K562 (cell line): ENCODE results near the gene PIH1D1. TPM values are rescaled to one million over a fixed set of nuclear protein-coding genes. Genes with fewer than 3 reads are reported as not detected.

ENCODE experiments used
- SMARCE1 ChIP-seq: fragments of 450-650 bp; IDR thresholded peaks from 2 replicates; pipeline ENCODE4 v1.7.1; 2016; ENCODE audit warnings: mild to moderate bottlenecking
- SP1 ChIP-seq: sonication (generic); formaldehyde crosslinking; IDR thresholded peaks from 2 replicates; pipeline ENCODE4 v1.8.1; 2022; ENCODE audit warnings: mild to moderate bottlenecking, missing genetic modification reagents
- ZNF239 ChIP-seq: fragments of 250-450 bp; sonication (Bioruptor Pico); IDR thresholded peaks from 2 replicates; pipeline ENCODE4 v1.4.0; 2020; ENCODE audit warnings: mild to moderate bottlenecking
- ZNF695 ChIP-seq: fragments of 450-650 bp; formaldehyde crosslinking; IDR thresholded peaks from 2 replicates; pipeline ENCODE4 v1.4.0; 2020; ENCODE audit warnings: mild to moderate bottlenecking, moderate library complexity
- polyA plus RNA-seq, 8 experiments: library from polyadenylated mRNA; depleted of rRNA in 4 of 8; stranded (reverse) in 5 of 8; unstranded in 3 of 8; fragments of >200 nt; fragmentation: Nextera tagmentation in 2 of 8; fragmentation: Illumina TruSeq in 1 of 8; extraction: Ambion mirVana in 2 of 8; extraction: Trizol in 1 of 8; gene quantifications; 2 replicates each; pipeline versions ENCODE4 v1.2.1 to v1.2.3, GENCODE V29; 2011 to 2014; ENCODE audit warnings: inconsistent platforms in 1 of 8, missing spikeins in 1 of 8
- total RNA-seq, 7 experiments: library from RNA; depleted of rRNA in 6 of 7; stranded (reverse); fragments of >200 nt in 6 of 7; fragmentation: Illumina TruSeq in 2 of 7; extraction: Trizol in 2 of 7; gene quantifications; 2 replicates each; pipeline versions ENCODE4 v1.2.1 to v1.2.3, GENCODE V29; 2011 to 2021; ENCODE audit warnings: low replicate concordance in 1 of 7
- TF ChIP-seq, protein P1 (sequence below), 2 experiments: fragments of 450-650 bp; formaldehyde crosslinking in 1 of 2; IDR thresholded peaks; 2 replicates each; pipeline versions ENCODE4 v1.4.0 to v1.6.1; 2014 to 2020; ENCODE audit warnings: mild to moderate bottlenecking in 2 of 2, borderline replicate concordance in 1 of 2, low read depth in 1 of 2
- TF ChIP-seq, protein P2 (sequence below), 2 experiments: fragments of 200-800 bp in 1 of 2; sonication (Bioruptor generic) in 1 of 2; sonication (generic) in 1 of 2; formaldehyde crosslinking in 1 of 2; IDR thresholded peaks in 1 of 2; conservative IDR thresholded peaks in 1 of 2; 2 replicates each; pipeline versions ENCODE4 v1.5.0 to v1.6.1; 2016 to 2020; ENCODE audit warnings: missing compliant biosample characterization in 1 of 2, missing genetic modification characterization in 1 of 2, missing genetic modification reagents in 1 of 2
- TF ChIP-seq, protein P3 (sequence below): fragments of 450-650 bp; conservative IDR thresholded peaks from 2 replicates; pipeline ENCODE4 v1.6.1; 2016; ENCODE audit warnings: missing genetic modification characterization, low read depth, mild to moderate bottlenecking, missing compliant biosample characterization, moderate library complexity

Gene PIH1D1
- total and polyA plus RNA-seq, 9 of the 15 experiments (the other 6 are each of a cell fraction or from before 2014, with no cell fraction given), result 26.5 to 224 (median 137) TPM

DNA sequence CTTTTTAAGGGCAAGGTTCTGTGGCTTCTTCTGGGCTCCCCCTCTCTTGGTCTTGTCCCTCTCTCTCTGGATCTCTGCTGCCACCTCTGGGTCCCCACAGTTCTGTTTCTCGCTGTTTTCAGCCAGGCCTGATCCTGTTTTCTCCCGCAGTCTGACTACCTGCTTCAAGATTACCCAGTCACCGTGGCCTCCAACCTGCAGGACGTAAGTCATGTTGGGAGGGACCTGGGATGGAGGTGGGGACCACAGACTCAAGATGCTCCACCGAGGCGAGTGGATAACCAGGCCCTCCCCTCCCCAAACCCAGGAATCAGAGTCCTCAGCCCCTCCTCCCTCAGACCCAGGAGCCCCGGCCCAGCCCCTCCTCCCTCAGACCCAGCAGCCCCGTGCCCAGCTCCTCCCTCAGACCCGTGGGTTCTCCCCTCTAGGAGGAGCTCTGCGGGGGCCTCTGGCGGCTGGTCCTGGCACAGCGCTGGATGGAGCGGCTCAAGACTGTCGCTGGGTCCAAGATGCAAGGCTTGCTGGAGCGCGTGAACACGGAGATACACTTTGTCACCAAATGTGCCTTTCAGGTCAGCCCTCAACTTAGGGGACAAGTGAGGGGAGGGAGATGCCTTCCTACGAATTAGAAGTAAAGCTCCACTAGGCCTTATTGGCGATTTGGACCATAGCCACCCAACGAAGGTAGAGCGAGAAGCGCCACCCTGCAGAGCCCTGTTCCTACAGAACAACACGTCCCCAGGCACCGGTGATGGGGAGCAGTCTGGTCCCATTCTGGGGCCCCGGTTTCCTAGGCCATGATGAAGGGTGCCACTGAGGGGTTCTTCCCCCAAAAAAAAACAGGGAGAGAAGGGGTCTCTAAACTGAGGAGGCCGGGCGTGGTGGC lies 24.6 kb upstream of the PIH1D1 start (continued):
- TF ChIP-seq, protein P1, sequence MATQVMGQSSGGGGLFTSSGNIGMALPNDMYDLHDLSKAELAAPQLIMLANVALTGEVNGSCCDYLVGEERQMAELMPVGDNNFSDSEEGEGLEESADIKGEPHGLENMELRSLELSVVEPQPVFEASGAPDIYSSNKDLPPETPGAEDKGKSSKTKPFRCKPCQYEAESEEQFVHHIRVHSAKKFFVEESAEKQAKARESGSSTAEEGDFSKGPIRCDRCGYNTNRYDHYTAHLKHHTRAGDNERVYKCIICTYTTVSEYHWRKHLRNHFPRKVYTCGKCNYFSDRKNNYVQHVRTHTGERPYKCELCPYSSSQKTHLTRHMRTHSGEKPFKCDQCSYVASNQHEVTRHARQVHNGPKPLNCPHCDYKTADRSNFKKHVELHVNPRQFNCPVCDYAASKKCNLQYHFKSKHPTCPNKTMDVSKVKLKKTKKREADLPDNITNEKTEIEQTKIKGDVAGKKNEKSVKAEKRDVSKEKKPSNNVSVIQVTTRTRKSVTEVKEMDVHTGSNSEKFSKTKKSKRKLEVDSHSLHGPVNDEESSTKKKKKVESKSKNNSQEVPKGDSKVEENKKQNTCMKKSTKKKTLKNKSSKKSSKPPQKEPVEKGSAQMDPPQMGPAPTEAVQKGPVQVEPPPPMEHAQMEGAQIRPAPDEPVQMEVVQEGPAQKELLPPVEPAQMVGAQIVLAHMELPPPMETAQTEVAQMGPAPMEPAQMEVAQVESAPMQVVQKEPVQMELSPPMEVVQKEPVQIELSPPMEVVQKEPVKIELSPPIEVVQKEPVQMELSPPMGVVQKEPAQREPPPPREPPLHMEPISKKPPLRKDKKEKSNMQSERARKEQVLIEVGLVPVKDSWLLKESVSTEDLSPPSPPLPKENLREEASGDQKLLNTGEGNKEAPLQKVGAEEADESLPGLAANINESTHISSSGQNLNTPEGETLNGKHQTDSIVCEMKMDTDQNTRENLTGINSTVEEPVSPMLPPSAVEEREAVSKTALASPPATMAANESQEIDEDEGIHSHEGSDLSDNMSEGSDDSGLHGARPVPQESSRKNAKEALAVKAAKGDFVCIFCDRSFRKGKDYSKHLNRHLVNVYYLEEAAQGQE (IDR thresholded peaks at IDR 0.05; ENCODE audit: borderline replicate concordance), result 0 out of 2 replicates have a peak, but pooled peaks have one; percentile 9
- TF ChIP-seq, protein P1 (CRISPR knock-in tag; IDR thresholded peaks at IDR 0.05; ENCODE audit: low read depth), result no peak
- no peak for TF ChIP-seq ZNF695
- TF ChIP-seq, protein P2, sequence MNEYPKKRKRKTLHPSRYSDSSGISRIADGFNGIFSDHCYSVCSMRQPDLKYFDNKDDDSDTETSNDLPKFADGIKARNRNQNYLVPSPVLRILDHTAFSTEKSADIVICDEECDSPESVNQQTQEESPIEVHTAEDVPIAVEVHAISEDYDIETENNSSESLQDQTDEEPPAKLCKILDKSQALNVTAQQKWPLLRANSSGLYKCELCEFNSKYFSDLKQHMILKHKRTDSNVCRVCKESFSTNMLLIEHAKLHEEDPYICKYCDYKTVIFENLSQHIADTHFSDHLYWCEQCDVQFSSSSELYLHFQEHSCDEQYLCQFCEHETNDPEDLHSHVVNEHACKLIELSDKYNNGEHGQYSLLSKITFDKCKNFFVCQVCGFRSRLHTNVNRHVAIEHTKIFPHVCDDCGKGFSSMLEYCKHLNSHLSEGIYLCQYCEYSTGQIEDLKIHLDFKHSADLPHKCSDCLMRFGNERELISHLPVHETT (CRISPR knock-in tag; conservative IDR thresholded peaks at IDR 0.05 in 1 of 2, IDR thresholded peaks at IDR 0.05 in 1 of 2), result no peak
- TF ChIP-seq SMARCE1, result no peak
- TF ChIP-seq, protein P3, sequence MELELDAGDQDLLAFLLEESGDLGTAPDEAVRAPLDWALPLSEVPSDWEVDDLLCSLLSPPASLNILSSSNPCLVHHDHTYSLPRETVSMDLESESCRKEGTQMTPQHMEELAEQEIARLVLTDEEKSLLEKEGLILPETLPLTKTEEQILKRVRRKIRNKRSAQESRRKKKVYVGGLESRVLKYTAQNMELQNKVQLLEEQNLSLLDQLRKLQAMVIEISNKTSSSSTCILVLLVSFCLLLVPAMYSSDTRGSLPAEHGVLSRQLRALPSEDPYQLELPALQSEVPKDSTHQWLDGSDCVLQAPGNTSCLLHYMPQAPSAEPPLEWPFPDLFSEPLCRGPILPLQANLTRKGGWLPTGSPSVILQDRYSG, result no peak
- no peak for TF ChIP-seq ZNF239 (CRISPR knock-in tag)
- 0 out of 2 replicates have a peak, but pooled peaks have one; percentile 45 for TF ChIP-seq SP1
- TF ChIP-seq, all 486 proteins: peak for 20
